H1 (cell line): Measurements from ENCODE around the gene NFATC1. TPM values are rescaled to one million over a fixed set of nuclear protein-coding genes. Genes with fewer than 3 reads are reported as not detected.

Source experiments
- CTCF ChIA-PET: fragments of 300-600 bp; sonication (Branson Sonifier 250); formaldehyde crosslinking; loops from one replicate; lab custom pipeline; 2021; ENCODE audit not compliant: partially characterized antibody; lab: Charles Lee
- POLR2A ChIA-PET: fragments of 300-600 bp; sonication (Branson Sonifier 250); formaldehyde crosslinking; loops from one replicate; lab custom pipeline; 2021; ENCODE audit warnings: inconsistent platforms; ENCODE audit not compliant: partially characterized antibody; lab: Charles Lee
- DNase-seq, 2 experiments: peaks; one replicate each; pipeline versions ENCODE4 v3.0.0 to v3.0.0-alpha.2; 2010 to 2022; ENCODE audit warnings: low spot score in 2 of 2, low read depth in 1 of 2, mixed read lengths in 1 of 2
- FAIRE-seq: peaks from 2 replicates; lab custom pipeline; 2011; peaks lifted over from hg19 to GRCh38; lab: Jason Lieb, UNC
- H2AFZ ChIP-seq: 2 replicates; pipeline ENCODE4 v1.8.1; 2012; ENCODE audit warnings: low read length, inconsistent platforms
- H2AK5ac ChIP-seq: 2 replicates; pipeline ENCODE4 v1.6.1; 2013; ENCODE audit warnings: low read depth, low read length
- H2BK120ac ChIP-seq: replicated peaks from 2 replicates; pipeline ENCODE3; 2013; ENCODE audit warnings: low read depth, low read length, inconsistent platforms
- H2BK12ac ChIP-seq: 2 replicates; pipeline ENCODE4 v1.6.1; 2013; ENCODE audit warnings: low read depth, low read length
- H2BK15ac ChIP-seq: 2 replicates; pipeline ENCODE4 v1.6.1; 2013; ENCODE audit warnings: low read length
- H2BK20ac ChIP-seq: 2 replicates; pipeline ENCODE4 v1.6.1; 2013; ENCODE audit warnings: low read length
- H2BK5ac ChIP-seq: 2 replicates; pipeline ENCODE4 v1.6.1; 2013; ENCODE audit warnings: low read depth, low read length
- H3K14ac ChIP-seq: 2 replicates; pipeline ENCODE4 v1.6.1; 2013; ENCODE audit warnings: inconsistent platforms; ENCODE audit not compliant: insufficient read length
- H3K18ac ChIP-seq: 2 replicates; pipeline ENCODE4 v1.6.1; 2013; ENCODE audit warnings: low read length; ENCODE audit errors: extremely low read depth
- H3K23ac ChIP-seq: 2 replicates; pipeline ENCODE4 v1.6.1; 2013; ENCODE audit warnings: inconsistent platforms; ENCODE audit not compliant: insufficient read length
- H3K23me2 ChIP-seq: 2 replicates; pipeline ENCODE4 v1.6.1; 2013; ENCODE audit warnings: low read depth, low read length
- H3K27ac ChIP-seq: 2 replicates; pipeline ENCODE4 v1.6.1; 2011; ENCODE audit warnings: low read depth, low read length, inconsistent platforms
- H3K27me3 ChIP-seq, 4 experiments: replicated peaks in 1 of 4; 1 replicate in 1 of 4; 2 replicates in 3 of 4; pipeline versions ENCODE4 v1.6.1 to v1.8.1; 2011 to 2013; ENCODE audit warnings: low read length in 3 of 4, mild to moderate bottlenecking in 3 of 4, inconsistent platforms in 2 of 4, mixed read lengths in 2 of 4, moderate library complexity in 1 of 4; ENCODE audit not compliant: control insufficient read depth in 3 of 4, insufficient read depth in 3 of 4; ENCODE audit errors: extremely low read depth in 1 of 4
- H3K36me3 ChIP-seq, 4 experiments: 2 replicates each; pipeline versions ENCODE4 v1.6.1 to v1.8.1; 2011 to 2013; ENCODE audit warnings: mild to moderate bottlenecking in 4 of 4, low read length in 3 of 4, moderate library complexity in 2 of 4, control low read depth in 1 of 4, inconsistent platforms in 1 of 4; ENCODE audit not compliant: insufficient read depth in 4 of 4, control insufficient read depth in 2 of 4
- H3K4ac ChIP-seq: replicated peaks from 2 replicates; pipeline ENCODE3; 2013; ENCODE audit warnings: low read length, low read depth, mixed read lengths, inconsistent platforms; ENCODE audit not compliant: insufficient read length
- H3K4me1 ChIP-seq, 4 experiments: replicated peaks in 1 of 4; 1 replicate in 1 of 4; 2 replicates in 3 of 4; pipeline versions ENCODE4 v1.6.1 to v1.8.1; 2011 to 2013; ENCODE audit warnings: low read length in 3 of 4, inconsistent platforms in 2 of 4, mixed read lengths in 1 of 4; ENCODE audit not compliant: insufficient read depth in 4 of 4, control insufficient read depth in 3 of 4
- H3K4me2 ChIP-seq, 2 experiments: 2 replicates each; pipeline versions ENCODE4 v1.6.1 to v1.8.1; 2011 to 2013; ENCODE audit warnings: low read depth in 2 of 2, low read length in 2 of 2, control low read depth in 1 of 2, inconsistent platforms in 1 of 2, mild to moderate bottlenecking in 1 of 2; ENCODE audit not compliant: insufficient read depth in 1 of 2
- H3K4me3 ChIP-seq, 4 experiments: fragments of 200-600, 300-600 bp in 1 of 4; sonication (generic), shearing (Covaris generic), sonication (Bioruptor Twin) in 1 of 4; 2 replicates each; pipeline versions ENCODE4 v1.5.1 to v1.8.1; 2011 to 2016; ENCODE audit warnings: low read length in 4 of 4, low read depth in 3 of 4, control low read depth in 2 of 4, inconsistent platforms in 2 of 4, mild to moderate bottlenecking in 2 of 4, mixed read lengths in 1 of 4, moderate library complexity in 1 of 4; ENCODE audit not compliant: insufficient read depth in 2 of 4; ENCODE audit errors: extremely low read depth in 1 of 4
- H3K56ac ChIP-seq: replicated peaks from 2 replicates; pipeline ENCODE3; 2013; ENCODE audit warnings: low read depth, mild to moderate bottlenecking, mixed read lengths, low read length, inconsistent platforms; ENCODE audit not compliant: insufficient read length
- H3K79me1 ChIP-seq: 2 replicates; pipeline ENCODE4 v1.6.1; 2013; ENCODE audit warnings: low read depth, low read length, control low read depth
- H3K79me2 ChIP-seq, 2 experiments: 2 replicates each; pipeline versions ENCODE4 v1.6.1 to v1.8.1; 2012 to 2013; ENCODE audit warnings: low read length in 2 of 2, mild to moderate bottlenecking in 2 of 2, inconsistent platforms in 1 of 2; ENCODE audit not compliant: insufficient read depth in 2 of 2, control insufficient read depth in 1 of 2
- H3K9ac ChIP-seq, 4 experiments: replicated peaks in 1 of 4; 1 replicate in 1 of 4; 2 replicates in 3 of 4; pipeline versions ENCODE4 v1.6.1 to v1.8.1; 2011 to 2013; ENCODE audit warnings: low read depth in 3 of 4, low read length in 3 of 4, control low read depth in 2 of 4, mild to moderate bottlenecking in 2 of 4, moderate library complexity in 2 of 4, inconsistent platforms in 1 of 4; ENCODE audit errors: extremely low read depth in 1 of 4
- H3K9me3 ChIP-seq, 2 experiments: 2 replicates each; pipeline versions ENCODE4 v1.6.1 to v1.8.1; 2012 to 2013; ENCODE audit warnings: mild to moderate bottlenecking in 2 of 2, moderate library complexity in 2 of 2, control low read depth in 1 of 2, inconsistent platforms in 1 of 2, low read depth in 1 of 2, low read length in 1 of 2, mixed read lengths in 1 of 2; ENCODE audit not compliant: insufficient read depth in 2 of 2
- H4K20me1 ChIP-seq, 2 experiments: replicated peaks in 1 of 2; 2 replicates each; pipeline versions ENCODE3 to v1.8.1; 2011 to 2013; ENCODE audit warnings: inconsistent platforms in 2 of 2, low read length in 2 of 2, mild to moderate bottlenecking in 1 of 2; ENCODE audit not compliant: insufficient read depth in 2 of 2, control insufficient read depth in 1 of 2
- H4K5ac ChIP-seq: 2 replicates; pipeline ENCODE4 v1.6.1; 2013; ENCODE audit warnings: low read length, low read depth, mixed read lengths, inconsistent platforms; ENCODE audit not compliant: insufficient read length
- H4K8ac ChIP-seq: 2 replicates; pipeline ENCODE4 v1.8.0; 2013; ENCODE audit warnings: mild to moderate bottlenecking, moderate library complexity, low read length, inconsistent platforms; ENCODE audit not compliant: insufficient read depth; ENCODE audit errors: extremely low read depth
- H4K91ac ChIP-seq: replicated peaks from 2 replicates; pipeline ENCODE3; 2013; ENCODE audit warnings: low read length, mixed read lengths, inconsistent platforms; ENCODE audit not compliant: insufficient read length
- BACH1 ChIP-seq: IDR thresholded peaks from 2 replicates; pipeline ENCODE4 v1.6.1; 2012; ENCODE audit warnings: low read length, improper control_type of control experiment
- CEBPB ChIP-seq: IDR thresholded peaks from 2 replicates; pipeline ENCODE4 v1.6.1; 2012; ENCODE audit warnings: low read depth, low read length
- CTBP2 ChIP-seq: IDR thresholded peaks from 2 replicates; pipeline ENCODE4 v1.7.0; 2011; ENCODE audit warnings: borderline replicate concordance, mild to moderate bottlenecking, moderate library complexity, mixed read lengths, low read length; ENCODE audit not compliant: insufficient read depth, insufficient read length
- EGR1 ChIP-seq: IDR thresholded peaks from 2 replicates; pipeline ENCODE4 v1.6.1; 2011; ENCODE audit warnings: low read depth, low read length, borderline replicate concordance
- KDM5A ChIP-seq: fragments of 200-600 bp; IDR thresholded peaks from 2 replicates; pipeline ENCODE4 v1.7.1; 2012; ENCODE audit warnings: mild to moderate bottlenecking, low read length, inconsistent platforms, mixed read lengths
- POLR2A ChIP-seq, 2 experiments: IDR thresholded peaks; 1 replicate in 1 of 2; 2 replicates in 1 of 2; pipeline ENCODE4 v1.6.1; 2011; ENCODE audit warnings: low read depth in 2 of 2, low read length in 2 of 2, mild to moderate bottlenecking in 2 of 2; ENCODE audit errors: control extremely low read depth in 1 of 2
- RAD21 ChIP-seq, 2 experiments: IDR thresholded peaks in 1 of 2; conservative IDR thresholded peaks in 1 of 2; 2 replicates each; pipeline ENCODE4 v1.6.1; 2011; ENCODE audit warnings: low read depth in 2 of 2, low read length in 2 of 2, improper control_type of control experiment in 1 of 2, inconsistent platforms in 1 of 2, mild to moderate bottlenecking in 1 of 2, moderate library complexity in 1 of 2
- RFX5 ChIP-seq: IDR thresholded peaks from 2 replicates; pipeline ENCODE4 v1.6.1; 2011; ENCODE audit warnings: low read depth, low read length, improper control_type of control experiment, borderline replicate concordance
- RNF2 ChIP-seq: fragments of 200-900, 300-1000 bp; sonication (generic); IDR thresholded peaks from 2 replicates; pipeline ENCODE4 v1.7.1; 2016; ENCODE audit warnings: borderline replicate concordance, low read depth, mild to moderate bottlenecking, antibody characterized with exemption, low read length; ENCODE audit not compliant: poor library complexity, severe bottlenecking; ENCODE audit errors: missing control alignments
- SIN3A ChIP-seq, 2 experiments: IDR thresholded peaks in 1 of 2; conservative IDR thresholded peaks in 1 of 2; 2 replicates each; pipeline ENCODE4 v1.6.1; 2011 to 2012; ENCODE audit warnings: low read length in 2 of 2, improper control_type of control experiment in 1 of 2, low read depth in 1 of 2, mild to moderate bottlenecking in 1 of 2
- SIX5 ChIP-seq: IDR thresholded peaks from 2 replicates; pipeline ENCODE4 v1.6.1; 2011; ENCODE audit warnings: mild to moderate bottlenecking, low read depth, low read length
- ZNF274 ChIP-seq: IDR thresholded peaks from 2 replicates; pipeline ENCODE4 v1.7.0; 2012; ENCODE audit warnings: low read length, borderline replicate concordance; ENCODE audit errors: extremely low read depth
- WGBS, 2 experiments: shearing (Covaris generic) in 1 of 2; methylation state at CpG; one replicate each; pipeline versions ENCODE4 v1.1.6 to v1.1.7; 2013 to 2015; ENCODE audit warnings: low lambda C conversion rate in 2 of 2, mixed read lengths in 2 of 2, inconsistent platforms in 1 of 2, low coverage in 1 of 2, missing lambda C conversion rate in 1 of 2; ENCODE audit not compliant: insufficient replicate concordance in 2 of 2, insufficient coverage in 1 of 2, insufficient read length in 1 of 2; ENCODE audit errors: extremely low coverage in 1 of 2, missing lambda C conversion rate in 1 of 2; 5-methylcytosine and 5-hydroxymethylcytosine counted together
- polyA plus RNA-seq, 7 experiments: library from polyadenylated mRNA; depleted of rRNA in 3 of 7; stranded (reverse) in 5 of 7; unstranded in 2 of 7; fragments of >200 nt in 5 of 7; fragments of 200-250 nt in 2 of 7; gene quantifications; 1 replicate in 5 of 7; 2 replicates in 1 of 7; 4 replicates in 1 of 7; pipeline versions ENCODE4 v1.2.1 to v1.2.3, GENCODE V29; 2011 to 2013; ENCODE audit warnings: missing spikeins in 2 of 7, mixed read lengths in 2 of 7
- total RNA-seq: library from RNA; stranded (reverse); fragmentation: NEBNext Ultra II Directional; extraction: Animal tissue kit (Norgen Biotek cat#: 25700); gene quantifications from 2 replicates; pipeline ENCODE4 v1.2.1, GENCODE V29; 2021

Gene NFATC1
- total and polyA plus RNA-seq, 2 of the 8 experiments (the other 6 are each of a cell fraction or from before 2014, with no cell fraction given) = 2.0 to 6.6 TPM

DNA sequence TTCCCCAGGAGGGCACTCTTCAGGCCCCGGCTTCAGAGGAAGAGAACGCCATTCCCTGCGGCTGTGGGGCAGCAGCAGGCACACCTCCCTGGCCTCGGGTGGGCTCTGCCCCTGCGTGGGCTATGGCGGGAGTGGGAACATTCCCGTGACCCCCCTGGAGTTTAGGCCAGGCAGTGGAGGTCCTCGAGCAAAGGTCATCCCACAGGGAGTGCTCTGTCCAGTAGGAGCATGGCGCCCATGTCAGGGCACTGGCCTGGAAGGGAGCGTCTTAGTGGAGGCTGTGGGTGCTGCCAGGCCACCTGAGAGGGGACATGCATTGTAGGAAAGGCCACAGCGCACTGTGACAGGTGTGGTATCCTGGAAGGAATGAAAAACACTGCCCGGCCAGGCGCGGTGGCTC, 9.2 kb upstream of the NFATC1 start:
- WGBS, 2 experiments = 91% methylated on average over 11 of the region's 14 CpGs; no CpG with 5 or more reads in 1 of the 2 experiments
- no peak overlapping the region for H3K27ac ChIP-seq
- H4K20me1 ChIP-seq = no peaks in the 10 kb centered on the region
- POLR2A ChIA-PET = no interaction called here
- H3K14ac ChIP-seq = no peak overlapping the region
- no peak overlapping the region for H3K4me2 ChIP-seq
- H2AFZ ChIP-seq = no peak overlapping the region
- no peaks in the 10 kb centered on the region for H3K36me3 ChIP-seq
- TF ChIP-seq SIX5 (no peak), CTBP2 (no peak), ZNF274 (no peak), CEBPB (no peak), EGR1 (no peak), RNF2 (no peak), BACH1 (no peak), RFX5 (no peak), SIN3A (conservative IDR thresholded peaks at IDR 0.05 in 1 of 2, IDR thresholded peaks at IDR 0.05 in 1 of 2; ENCODE audit: low read depth in 1 of 2, low read length in 2 of 2) (no peak), RAD21 (IDR thresholded peaks at IDR 0.05 in 1 of 2, conservative IDR thresholded peaks at IDR 0.05 in 1 of 2; ENCODE audit: low read depth in 2 of 2, low read length in 2 of 2) (no peak), POLR2A (IDR thresholded peaks at IDR 0.05; ENCODE audit: control extremely low read depth in 1 of 2, low read depth in 2 of 2, low read length in 2 of 2) (no peak), KDM5A (no peak)
- H4K8ac ChIP-seq = no peak overlapping the region
- no peak overlapping the region for H2BK12ac ChIP-seq
- FAIRE-seq (no peak), DNase-seq (no peak)
- H3K23me2 ChIP-seq = no peaks in the 10 kb centered on the region
- H4K5ac ChIP-seq = no peak overlapping the region
- H2BK15ac ChIP-seq = no peak overlapping the region
- no peaks in the 10 kb centered on the region for H3K9me3 ChIP-seq
- no peaks in the 10 kb centered on the region for H3K79me2 ChIP-seq
- H3K18ac ChIP-seq = no peak overlapping the region
- H2BK20ac ChIP-seq = no peak overlapping the region
- no peak overlapping the region for H3K9ac ChIP-seq
- H4K91ac ChIP-seq = no peak overlapping the region
- H3K4ac ChIP-seq = peak overlapping the region; percentile 41
- H2AK5ac ChIP-seq = no peak overlapping the region
- peaks cover 0 to 2% (median 0%) of the 10 kb centered on the region in 4 experiments; a peak in 1 of 7 replicates for H3K4me1 ChIP-seq
- H3K56ac ChIP-seq = no peak overlapping the region
- no peak overlapping the region for H3K4me3 ChIP-seq
- CTCF ChIA-PET = interaction anchor here (1.4 kb wide), 1 partner anchor 121 kb away, joined by 3 read pairs; no protein-coding TSS in a partner anchor
- peaks cover 0 to 4% (median 3%) of the 10 kb centered on the region in 4 experiments; a peak in 5 of 7 replicates for H3K27me3 ChIP-seq
- no peaks in the 10 kb centered on the region for H3K79me1 ChIP-seq
- no peak overlapping the region for H3K23ac ChIP-seq
- no peak overlapping the region for H2BK120ac ChIP-seq
- no peak overlapping the region for H2BK5ac ChIP-seq
